GM12878 (cell line): ENCODE results near the gene YAP1. TPM values are rescaled to one million over a fixed set of nuclear protein-coding genes. Genes with fewer than 3 reads are reported as not detected.

Experiments used
- ATAC-seq: fragments of 200-7000 bp; cut with Tn5 transposase; 3 replicates; pipeline ENCODE4 v1.9.1; 2020; ENCODE audit warnings: mild to moderate bottlenecking, moderate library complexity
- BruUV-seq: library from RNA; stranded (reverse); fragments of 400-500 nt; replicated peaks from 2 replicates; lab custom pipeline; 2021; lab: Mats Ljungman, UMichigan
- CTCF ChIA-PET: fragments of 300-600 bp; sonication (Branson Sonifier 250); formaldehyde crosslinking; extraction: SDS; loops from one replicate; lab custom pipeline; 2021; ENCODE audit warnings: inconsistent platforms; lab: Yijun Ruan, JAX
- POLR2A ChIA-PET: fragments of 350-600 bp; formaldehyde crosslinking; extraction: SDS; loops from one replicate; lab custom pipeline; 2021; ENCODE audit warnings: inconsistent platforms; lab: Charles Lee
- RAD21 ChIA-PET: fragments of 300-600 bp; sonication (Branson Sonifier 250); formaldehyde crosslinking; loops from one replicate; lab custom pipeline; 2023; ENCODE audit warnings: antibody characterized with exemption; ENCODE audit not compliant: unreplicated experiment; lab: Charles Lee
- SMC1A ChIA-PET: fragments of 300-600 bp; sonication (Branson Sonifier 250); formaldehyde crosslinking; loops from one replicate; lab custom pipeline; 2023; ENCODE audit not compliant: unreplicated experiment, uncharacterized antibody; lab: Charles Lee
- DNase-seq: peaks from one replicate; pipeline ENCODE4 v3.0.0-alpha.2; 2011; ENCODE audit warnings: low read depth, low spot score
- FAIRE-seq: peaks from 3 replicates; lab custom pipeline; 2011; peaks lifted over from hg19 to GRCh38; lab: Jason Lieb, UNC
- H2AFZ ChIP-seq: 2 replicates; pipeline ENCODE4 v1.6.0; 2011; ENCODE audit warnings: low read depth, low read length, control low read depth; ENCODE audit not compliant: control insufficient read depth
- H3K27ac ChIP-seq: 2 replicates; pipeline ENCODE4 v1.5.1; 2011; ENCODE audit warnings: control low read depth; ENCODE audit not compliant: control insufficient read depth, insufficient read depth
- H3K27me3 ChIP-seq, 2 experiments: replicated peaks in 1 of 2; 2 replicates each; pipeline versions ENCODE4 v1.6.0 to v1.6.1; 2011; ENCODE audit warnings: low read length in 1 of 2; ENCODE audit not compliant: control insufficient read depth in 2 of 2, insufficient read depth in 2 of 2
- H3K36me3 ChIP-seq, 2 experiments: 2 replicates each; pipeline ENCODE4 v1.5.1; 2011; ENCODE audit warnings: low read length in 1 of 2; ENCODE audit not compliant: control insufficient read depth in 2 of 2, insufficient read depth in 2 of 2
- H3K4me1 ChIP-seq: 2 replicates; pipeline ENCODE4 v1.6.1; 2011; ENCODE audit warnings: mild to moderate bottlenecking, low read length, moderate library complexity, mixed read lengths; ENCODE audit not compliant: control insufficient read depth, insufficient read depth
- H3K4me2 ChIP-seq: 2 replicates; pipeline ENCODE4 v1.6.0; 2011; ENCODE audit warnings: control low read depth; ENCODE audit not compliant: control insufficient read depth, insufficient read depth
- H3K4me3 ChIP-seq: fragments of 200-600 bp; sonication (generic); 2 replicates; pipeline ENCODE4 v1.5.1; 2016
- H3K79me2 ChIP-seq: 2 replicates; pipeline ENCODE4 v1.6.0; 2011; ENCODE audit warnings: low read length; ENCODE audit not compliant: control insufficient read depth, insufficient read depth
- H3K9ac ChIP-seq: 2 replicates; pipeline ENCODE4 v1.8.0; 2011; ENCODE audit warnings: low read length, control low read depth, mixed read lengths; ENCODE audit not compliant: control insufficient read depth, insufficient read depth
- H3K9me3 ChIP-seq: replicated peaks from 3 replicates; pipeline ENCODE4 v1.5.1; 2011; ENCODE audit warnings: mild to moderate bottlenecking, low read length; ENCODE audit not compliant: control insufficient read depth, insufficient read depth
- H4K20me1 ChIP-seq: 2 replicates; pipeline ENCODE4 v1.6.0; 2011; ENCODE audit not compliant: control insufficient read depth, insufficient read depth
- CBX3 ChIP-seq: fragments of 200-600 bp; sonication (generic); IDR thresholded peaks from 2 replicates; pipeline ENCODE4 v1.6.1; 2016; ENCODE audit warnings: low read depth, borderline replicate concordance
- CEBPZ ChIP-seq: fragments of 150-350 bp; IDR thresholded peaks from 2 replicates; pipeline ENCODE4 v1.6.1; 2016; ENCODE audit warnings: low read depth, low read length
- CHD4 ChIP-seq: fragments of 200-600 bp; sonication (generic); IDR thresholded peaks from 2 replicates; pipeline ENCODE4 v1.6.1; 2016; ENCODE audit warnings: mild to moderate bottlenecking
- DPF2 ChIP-seq: fragments of 450-650 bp; IDR thresholded peaks from 2 replicates; pipeline ENCODE4 v1.6.1; 2017; ENCODE audit warnings: mild to moderate bottlenecking
- ESRRA ChIP-seq: IDR thresholded peaks from 2 replicates; pipeline ENCODE4 v1.6.1; 2012; ENCODE audit warnings: mild to moderate bottlenecking, low read length, improper control_type of control experiment
- FOXK2 ChIP-seq: fragments of 450-650 bp; IDR thresholded peaks from 2 replicates; pipeline ENCODE4 v1.6.1; 2017; ENCODE audit warnings: mild to moderate bottlenecking, moderate library complexity
- MXI1 ChIP-seq: fragments of 150-350 bp; IDR thresholded peaks from 2 replicates; pipeline ENCODE4 v1.6.1; 2011; ENCODE audit warnings: low read depth, mild to moderate bottlenecking, inconsistent platforms, low read length, improper control_type of control experiment
- NFYA ChIP-seq: IDR thresholded peaks from 2 replicates; pipeline ENCODE4 v1.6.1; 2011; ENCODE audit warnings: low read depth, mild to moderate bottlenecking, low read length, improper control_type of control experiment, borderline replicate concordance
- SMAD1 ChIP-seq: fragments of 450-650 bp; IDR thresholded peaks from 2 replicates; pipeline ENCODE4 v1.6.1; 2018; ENCODE audit warnings: mild to moderate bottlenecking, low read depth; ENCODE audit not compliant: partially characterized antibody
- SMARCA5 ChIP-seq: fragments of 450-650 bp; IDR thresholded peaks from 2 replicates; pipeline ENCODE4 v1.6.1; 2017; ENCODE audit warnings: mild to moderate bottlenecking
- TARDBP ChIP-seq: IDR thresholded peaks from 2 replicates; pipeline ENCODE4 v1.6.1; 2016; ENCODE audit warnings: borderline replicate concordance
- ZNF384 ChIP-seq: IDR thresholded peaks from 2 replicates; pipeline ENCODE4 v1.6.1; 2012; ENCODE audit warnings: low read depth, mild to moderate bottlenecking, low read length, improper control_type of control experiment, borderline replicate concordance
- WGBS: methylation state at CpG from one replicate; pipeline ENCODE4 v1.1.6; 2016; ENCODE audit warnings: low lambda C conversion rate; ENCODE audit not compliant: insufficient replicate concordance, insufficient coverage; ENCODE audit errors: missing lambda C conversion rate; 5-methylcytosine and 5-hydroxymethylcytosine counted together
- in situ Hi-C: fragments of 300-500 bp; cut with MboI; formaldehyde crosslinking; loops from 9 replicates; pipeline ENCODE4 v1.14.3; 2018; ENCODE audit warnings: mixed read lengths
- intact Hi-C: fragments of 100-400 bp; cut with micrococcal nuclease; formaldehyde crosslinking; loops from one replicate; pipeline ENCODE4 v1.14.2; 2022; ENCODE audit not compliant: unreplicated experiment
- polyA plus RNA-seq, 11 experiments: library from polyadenylated mRNA; depleted of rRNA in 4 of 11; unstranded in 6 of 11; stranded (reverse) in 5 of 11; fragments of >200 nt; fragmentation: Nextera tagmentation in 4 of 11; fragmentation: Illumina TruSeq in 1 of 11; extraction: Ambion mirVana in 4 of 11; extraction: Trizol in 1 of 11; gene quantifications; 1 replicate in 1 of 11; 2 replicates in 10 of 11; pipeline versions ENCODE4 v1.2.1 to v1.2.3, GENCODE V29; 2011 to 2016; ENCODE audit warnings: inconsistent platforms in 2 of 11, missing spikeins in 2 of 11, low read depth in 1 of 11
- total RNA-seq, 4 experiments: library from RNA; depleted of rRNA in 3 of 4; stranded (reverse); fragments of >200 nt in 3 of 4; fragmentation: Illumina TruSeq in 1 of 4; extraction: Trizol in 1 of 4; gene quantifications; 2 replicates each; pipeline versions ENCODE4 v1.2.1 to v1.2.3, GENCODE V29; 2013 to 2021
- TF ChIP-seq, protein P1 (sequence below): fragments of 150-350 bp; IDR thresholded peaks from 2 replicates; pipeline ENCODE4 v1.6.1; 2014; ENCODE audit warnings: mild to moderate bottlenecking, low read depth, low read length
- TF ChIP-seq, protein P2 (sequence below): IDR thresholded peaks from 2 replicates; pipeline ENCODE4 v1.6.1; 2011; ENCODE audit warnings: mild to moderate bottlenecking, low read depth, low read length, moderate library complexity; ENCODE audit not compliant: insufficient replicate concordance

The YAP1 gene
- total and polyA plus RNA-seq, 10 of the 15 experiments (the other 5 are each of a cell fraction or from before 2014, with no cell fraction given) = 0.03 to 0.33 (median 0.10) TPM; not detected in 6

GRCh38 chr11:102237096-102237735 lies 127.0 kb downstream of the YAP1 start:
- H3K36me3 ChIP-seq = no peaks in the 10 kb centered on the region
- no peaks in the 10 kb centered on the region for H3K4me1 ChIP-seq
- ChIA-PET SMC1A (interaction anchor here (1.5 kb wide), 1 partner anchor 50 kb away, joined by 4 read pairs; no protein-coding TSS in a partner anchor), RAD21 (no interaction called here), POLR2A (no interaction called here), CTCF (interaction anchor here (0.8 to 1.0 kb wide), 2 partner anchors 16 to 429 kb away, joined by 4 read pairs; no protein-coding TSS in a partner anchor)
- ATAC-seq (no peak), FAIRE-seq (no peak), DNase-seq (no peak)
- BruUV-seq = no TSS peak
- TF ChIP-seq ESRRA (no peak), CBX3 (no peak), NFYA (no peak), ZNF384 (no peak), FOXK2 (no peak), SMARCA5 (no peak), MXI1 (no peak), SMAD1 (no peak), CEBPZ (no peak), TARDBP (no peak), CHD4 (no peak), DPF2 (no peak)
- TF ChIP-seq, protein P1, sequence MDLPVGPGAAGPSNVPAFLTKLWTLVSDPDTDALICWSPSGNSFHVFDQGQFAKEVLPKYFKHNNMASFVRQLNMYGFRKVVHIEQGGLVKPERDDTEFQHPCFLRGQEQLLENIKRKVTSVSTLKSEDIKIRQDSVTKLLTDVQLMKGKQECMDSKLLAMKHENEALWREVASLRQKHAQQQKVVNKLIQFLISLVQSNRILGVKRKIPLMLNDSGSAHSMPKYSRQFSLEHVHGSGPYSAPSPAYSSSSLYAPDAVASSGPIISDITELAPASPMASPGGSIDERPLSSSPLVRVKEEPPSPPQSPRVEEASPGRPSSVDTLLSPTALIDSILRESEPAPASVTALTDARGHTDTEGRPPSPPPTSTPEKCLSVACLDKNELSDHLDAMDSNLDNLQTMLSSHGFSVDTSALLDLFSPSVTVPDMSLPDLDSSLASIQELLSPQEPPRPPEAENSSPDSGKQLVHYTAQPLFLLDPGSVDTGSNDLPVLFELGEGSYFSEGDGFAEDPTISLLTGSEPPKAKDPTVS = no peak
- TF ChIP-seq, protein P2, sequence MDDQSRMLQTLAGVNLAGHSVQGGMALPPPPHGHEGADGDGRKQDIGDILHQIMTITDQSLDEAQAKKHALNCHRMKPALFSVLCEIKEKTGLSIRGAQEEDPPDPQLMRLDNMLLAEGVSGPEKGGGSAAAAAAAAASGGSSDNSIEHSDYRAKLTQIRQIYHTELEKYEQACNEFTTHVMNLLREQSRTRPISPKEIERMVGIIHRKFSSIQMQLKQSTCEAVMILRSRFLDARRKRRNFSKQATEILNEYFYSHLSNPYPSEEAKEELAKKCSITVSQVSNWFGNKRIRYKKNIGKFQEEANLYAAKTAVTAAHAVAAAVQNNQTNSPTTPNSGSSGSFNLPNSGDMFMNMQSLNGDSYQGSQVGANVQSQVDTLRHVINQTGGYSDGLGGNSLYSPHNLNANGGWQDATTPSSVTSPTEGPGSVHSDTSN = no peak
- intact Hi-C loops (no loop called here), in situ Hi-C loops (no loop called here)
- H3K9ac ChIP-seq = no peak overlapping the region
- no peak overlapping the region for H3K4me3 ChIP-seq
- H3K79me2 ChIP-seq = no peaks in the 10 kb centered on the region
- H3K27me3 ChIP-seq = no peaks in the 10 kb centered on the region; a peak in 1 of 4 replicates
- H3K9me3 ChIP-seq = no peaks in the 10 kb centered on the region
- 46% methylated on average over 3 of the region's 5 CpGs for WGBS
- H3K4me2 ChIP-seq = no peak overlapping the region
- H3K27ac ChIP-seq = no peak overlapping the region
- H2AFZ ChIP-seq = no peak overlapping the region
- no peaks in the 10 kb centered on the region for H4K20me1 ChIP-seq
